GM21367 (cell line): ENCODE measurements around the gene RNF26.

Experiments
- ATAC-seq: cut with Tn5 transposase; IDR thresholded peaks from one replicate; pipeline ENCODE4 v1.9.1; 2021; ENCODE audit not compliant: unreplicated experiment

Gene RNF26

DNA sequence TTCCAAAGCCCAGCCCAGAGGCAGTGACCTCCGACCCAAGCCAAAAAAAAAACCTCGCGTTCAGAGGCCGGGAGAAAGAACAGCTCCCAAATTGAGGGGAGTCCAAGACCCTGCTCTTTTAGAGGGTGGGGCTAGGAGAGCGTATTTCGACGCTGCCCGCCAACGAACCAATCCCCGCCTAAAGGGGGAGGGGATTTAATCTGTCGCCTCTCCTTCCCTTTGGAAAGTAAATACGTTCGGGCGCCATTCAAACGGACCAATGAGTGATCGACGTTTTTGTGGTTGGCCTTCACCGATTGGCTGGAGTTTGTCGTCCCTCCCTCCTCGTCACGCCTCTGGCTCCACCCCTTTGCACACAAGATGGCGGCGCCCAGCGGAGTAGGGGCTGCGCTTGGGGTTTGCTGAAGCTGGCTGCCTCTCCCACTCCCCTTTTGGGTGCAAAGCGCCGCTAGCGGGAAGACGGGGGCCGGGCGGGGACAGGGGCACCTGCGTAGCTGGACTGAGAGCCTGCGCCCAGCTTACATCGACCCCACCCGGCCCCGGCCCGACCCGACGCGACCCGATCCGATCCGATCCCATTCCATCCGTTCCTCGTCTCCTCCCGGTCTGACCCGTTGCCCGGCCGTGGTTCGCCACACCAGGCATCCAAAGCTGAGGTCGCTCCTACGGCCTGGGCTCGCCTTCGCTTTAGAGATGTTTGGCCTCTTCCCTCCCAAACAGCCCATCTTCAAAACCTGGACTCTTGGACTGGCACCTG lies at the start of gene RNF26:
Gene RNF26, plus strand, starts transcription at position 354 of the 757 bp plus-strand sequence. CDS start 596 bp downstream, outside the sequence.
- ATAC-seq = peak; percentile 71

DNA sequence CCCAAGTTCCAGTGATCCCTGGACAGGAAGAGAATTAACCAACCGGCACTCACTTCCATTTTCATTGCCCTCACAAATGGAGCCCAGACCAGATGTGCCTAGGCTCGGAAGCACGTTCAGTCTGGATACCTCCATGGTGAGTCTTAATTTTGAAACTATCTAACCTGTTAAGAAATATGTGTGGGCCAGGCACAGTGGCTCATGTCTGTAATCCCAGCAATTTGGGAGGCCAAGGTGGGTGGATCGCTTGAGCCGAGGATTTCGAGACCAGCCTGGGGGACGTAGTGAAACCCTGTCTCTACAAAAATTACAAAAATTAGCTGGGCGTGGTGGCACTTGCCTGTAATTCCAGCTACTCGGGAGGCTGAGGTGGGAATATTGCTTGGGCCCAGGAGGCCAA lies 48.9 kb upstream of the RNF26 start:
- ATAC-seq = no peak

DNA sequence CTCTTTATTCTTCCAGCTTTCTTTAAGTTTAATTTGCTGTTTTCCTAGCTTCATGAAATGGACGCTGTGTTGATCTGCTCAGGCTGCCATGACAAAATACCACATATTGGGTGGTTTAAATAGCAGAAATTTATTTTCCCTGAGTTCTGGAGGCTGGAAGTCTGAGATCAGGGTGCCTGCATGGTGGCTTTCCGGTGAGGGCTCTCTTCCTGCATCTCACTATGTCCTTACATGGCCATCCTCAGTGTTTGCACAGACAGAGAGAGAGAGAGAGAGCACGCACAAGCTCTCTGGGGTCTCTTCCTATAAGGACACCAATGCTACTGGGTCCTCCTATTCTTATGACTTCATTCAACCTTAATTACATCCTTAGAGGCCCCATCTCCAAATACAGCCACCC lies 46.1 kb upstream of the RNF26 start:
- no peak for ATAC-seq

DNA sequence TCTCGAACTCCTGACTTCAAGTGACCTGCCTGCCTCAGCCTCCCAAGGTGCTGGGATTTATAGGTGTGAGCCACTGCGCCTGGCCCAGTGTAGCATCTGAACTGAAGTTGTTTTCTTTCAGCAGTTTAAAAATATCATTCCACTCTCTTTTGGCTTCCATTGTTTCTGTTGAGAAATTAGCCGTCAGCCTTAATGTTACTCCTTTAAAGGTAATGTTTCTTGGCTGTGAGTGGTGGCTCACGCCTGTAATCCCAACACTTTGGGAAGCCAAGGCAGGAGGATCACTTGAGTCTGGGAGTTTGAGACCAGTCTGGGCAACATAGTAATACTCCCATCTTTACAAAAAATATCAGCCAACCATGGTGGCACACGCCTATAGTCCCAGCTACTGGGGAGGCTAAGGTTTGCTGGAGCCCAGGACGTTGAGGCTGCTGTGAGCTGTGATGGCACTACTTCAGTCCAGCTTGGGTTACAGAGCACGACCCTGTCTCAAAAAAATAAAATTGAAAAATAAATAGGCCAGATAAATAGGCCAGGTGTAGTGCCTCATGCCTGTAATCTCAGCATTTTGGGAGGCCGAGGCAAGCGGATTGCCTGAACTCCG lies 43.3 kb upstream of the RNF26 start:
- ATAC-seq = no peak

DNA sequence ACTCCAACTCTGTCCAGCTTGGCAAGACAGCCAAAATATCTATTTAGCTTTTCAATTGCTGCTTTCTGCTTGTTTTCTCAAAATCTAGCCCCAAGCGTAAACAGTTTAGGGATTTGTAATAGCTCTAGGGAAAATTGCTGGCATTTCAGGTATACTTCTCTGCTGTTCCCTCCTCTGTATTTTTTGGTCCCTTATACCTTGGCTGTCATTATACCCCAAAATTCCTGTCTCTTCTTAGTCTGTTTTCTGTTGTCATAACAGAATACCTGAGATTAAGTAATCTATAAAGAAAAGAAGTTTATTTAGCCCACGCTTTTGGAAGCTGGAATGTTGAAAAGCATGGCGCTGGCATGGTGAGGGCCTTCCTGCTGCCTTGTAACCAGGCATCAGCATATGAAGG lies 40.9 kb upstream of the RNF26 start:
- ATAC-seq = no peak

DNA sequence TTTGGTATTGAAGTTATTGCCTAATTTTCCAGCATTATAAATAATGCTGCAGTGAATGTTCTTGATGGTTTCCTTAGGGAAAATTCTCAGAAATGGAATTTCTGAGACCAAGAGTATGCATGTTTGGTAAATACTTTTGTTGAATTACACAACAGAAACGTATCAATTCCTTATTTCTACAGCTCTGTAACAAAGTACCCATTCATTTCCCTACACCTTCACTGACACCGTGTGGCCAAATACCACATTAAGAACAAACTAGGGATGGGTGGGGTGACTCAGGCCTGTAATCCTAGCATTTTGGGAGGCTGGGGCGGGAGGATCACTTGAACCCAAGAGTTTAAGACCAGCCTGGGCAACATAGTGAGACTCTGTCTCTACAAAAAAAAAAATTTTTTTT lies 39.1 kb upstream of the RNF26 start:
- no peak for ATAC-seq

DNA sequence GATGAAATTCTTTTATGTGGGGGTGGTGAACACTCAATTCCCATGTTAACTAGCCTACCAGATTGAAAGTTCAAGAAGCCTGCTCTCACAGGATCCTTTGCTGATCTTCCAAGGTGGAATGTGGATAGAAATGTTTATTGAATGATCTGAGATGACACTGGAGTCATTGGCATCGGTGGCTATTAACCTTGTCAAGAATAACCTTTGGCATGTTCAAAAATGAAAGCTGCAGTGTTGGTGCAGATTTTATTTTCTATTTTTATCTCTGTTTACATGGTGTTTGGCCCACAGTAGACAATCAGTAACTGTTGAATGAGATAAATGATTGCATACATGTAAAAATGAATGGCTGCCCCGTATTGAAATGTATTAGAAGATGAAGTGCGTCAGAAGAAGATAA lies 36.4 kb upstream of the RNF26 start:
- ATAC-seq = no peak

DNA sequence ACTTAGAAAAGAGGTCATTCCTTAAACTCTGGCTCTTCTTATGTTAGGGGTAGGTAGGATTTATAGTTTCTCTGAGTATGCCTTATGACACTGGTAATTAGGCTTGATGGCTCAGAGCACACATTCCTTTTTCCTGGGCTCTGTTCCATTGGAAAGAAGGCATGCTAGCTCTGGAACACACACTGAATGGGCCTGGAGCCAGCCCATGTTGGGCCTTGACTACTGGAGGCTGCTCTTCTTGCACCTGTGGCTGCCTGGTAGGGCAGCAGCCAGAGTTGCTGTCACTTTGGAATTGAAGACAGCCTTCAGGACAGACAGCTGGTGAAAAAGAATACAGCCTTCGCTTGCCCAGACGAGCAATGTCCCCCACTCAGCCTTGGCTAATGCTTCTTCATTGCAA lies 35.6 kb upstream of the RNF26 start:
- ATAC-seq = no peak

DNA sequence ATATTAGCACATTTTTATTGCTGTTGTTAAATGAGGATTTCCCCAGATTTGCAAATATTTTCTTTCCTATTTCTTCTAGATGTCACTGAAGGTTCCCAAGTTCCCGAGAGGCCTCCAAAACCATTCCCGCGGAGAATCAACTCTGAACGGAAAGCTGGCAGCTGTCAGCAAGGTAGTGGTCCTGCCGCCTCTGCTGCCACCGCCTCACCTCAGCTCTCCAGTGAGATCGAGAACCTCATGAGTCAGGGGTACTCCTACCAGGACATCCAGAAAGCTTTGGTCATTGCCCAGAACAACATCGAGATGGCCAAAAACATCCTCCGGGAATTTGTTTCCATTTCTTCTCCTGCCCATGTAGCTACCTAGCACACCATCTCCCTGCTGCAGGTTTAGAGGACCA lies 34.9 kb upstream of the RNF26 start:
- ATAC-seq = no peak

DNA sequence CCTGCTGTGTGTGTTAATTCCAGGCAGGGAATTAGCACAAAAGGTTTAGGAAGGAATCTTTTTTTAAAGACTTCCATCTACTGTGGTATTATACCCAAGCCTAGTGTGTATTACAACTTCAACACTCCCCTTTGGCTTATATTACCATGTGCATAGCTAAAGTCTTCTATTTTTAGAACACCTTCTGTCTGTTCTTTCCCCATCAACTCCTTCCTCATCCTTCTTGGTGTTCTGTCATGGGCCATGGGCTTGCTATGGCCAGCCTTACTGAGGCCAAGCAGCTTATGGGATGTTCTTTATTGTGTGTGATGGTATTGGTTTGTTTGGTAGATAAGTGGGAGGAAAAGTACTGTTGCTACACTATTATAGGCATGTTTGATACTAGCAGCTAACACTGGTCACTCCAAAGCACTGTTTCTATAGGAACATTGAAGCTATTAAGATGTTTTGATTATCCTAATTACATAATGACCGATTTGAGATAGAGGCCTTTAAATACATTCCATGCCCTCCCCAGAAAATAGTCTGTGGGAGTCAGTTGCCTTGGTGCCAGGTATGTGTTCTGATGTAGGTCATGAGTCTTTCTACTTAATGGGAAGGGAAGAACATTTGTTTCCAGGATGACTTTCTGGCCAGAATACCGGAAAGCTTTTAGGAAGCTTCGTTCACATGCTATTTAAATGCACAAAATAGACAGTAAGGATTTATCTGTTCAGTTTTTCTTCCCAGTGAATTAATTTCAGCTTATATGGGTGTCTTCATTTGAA lies 33.9 kb upstream of the RNF26 start:
- ATAC-seq = no peak

DNA sequence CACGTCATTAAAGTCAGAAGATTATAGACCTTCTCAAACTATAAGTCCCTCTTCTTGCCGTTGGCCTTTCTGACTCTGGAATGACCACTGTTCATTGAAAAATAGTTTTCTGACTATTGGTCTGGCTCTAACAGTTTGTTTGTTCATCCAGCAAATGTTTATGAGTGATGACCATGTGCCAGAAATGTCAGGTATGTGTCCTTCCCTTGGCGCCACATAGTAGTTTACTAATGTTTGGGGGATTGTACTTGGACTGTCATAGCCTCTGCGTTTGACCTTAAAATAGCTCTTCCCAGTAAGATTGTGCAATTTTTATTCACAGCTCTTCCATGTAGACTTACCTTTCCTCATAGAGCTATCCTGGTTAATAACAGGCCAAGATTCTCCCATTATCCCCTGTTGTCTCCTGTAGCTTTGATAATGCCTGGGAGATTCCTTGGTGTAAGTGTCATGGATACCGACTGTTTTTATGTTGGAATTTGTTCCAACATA lies 31.1 kb upstream of the RNF26 start:
- no peak for ATAC-seq

DNA sequence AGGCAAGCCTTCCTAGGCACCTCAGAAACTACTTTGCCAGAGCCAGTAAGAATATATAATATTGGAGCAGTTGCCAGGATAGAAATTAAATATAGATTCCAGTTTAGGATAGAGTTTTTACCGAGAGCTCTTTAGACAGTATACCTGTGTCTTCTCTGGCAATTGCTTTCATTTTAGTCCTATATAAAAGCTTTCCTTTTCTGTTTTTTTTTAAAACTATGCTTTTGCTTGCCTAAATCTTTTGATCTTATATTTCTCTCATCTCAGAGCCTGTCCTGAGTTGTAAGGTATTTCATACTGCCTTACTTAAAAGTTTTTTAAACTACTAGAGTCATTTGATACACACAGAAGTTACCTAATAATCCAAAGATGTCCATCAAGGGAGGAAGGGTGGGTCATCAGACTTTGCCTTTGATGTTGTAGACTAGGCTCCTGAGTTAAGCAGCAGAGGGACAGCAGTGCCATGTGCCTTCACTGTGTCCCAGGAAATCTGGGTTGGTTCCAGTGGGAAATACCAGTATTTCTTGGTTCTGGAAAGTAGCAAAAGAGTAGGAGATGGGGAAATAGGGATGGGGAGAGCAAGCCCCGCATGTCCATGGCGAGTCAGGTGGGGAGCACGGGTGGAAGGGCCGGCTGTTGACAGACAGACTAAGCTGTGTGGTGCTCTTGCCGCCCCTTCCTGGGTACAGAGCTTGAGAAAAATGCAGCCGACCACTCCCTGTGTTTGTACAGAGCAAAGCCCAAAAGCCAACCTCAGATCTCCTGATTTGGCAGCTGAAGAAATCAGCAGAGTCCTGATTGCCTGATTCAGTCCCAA lies 28.6 kb upstream of the RNF26 start:
- ATAC-seq = no peak

DNA sequence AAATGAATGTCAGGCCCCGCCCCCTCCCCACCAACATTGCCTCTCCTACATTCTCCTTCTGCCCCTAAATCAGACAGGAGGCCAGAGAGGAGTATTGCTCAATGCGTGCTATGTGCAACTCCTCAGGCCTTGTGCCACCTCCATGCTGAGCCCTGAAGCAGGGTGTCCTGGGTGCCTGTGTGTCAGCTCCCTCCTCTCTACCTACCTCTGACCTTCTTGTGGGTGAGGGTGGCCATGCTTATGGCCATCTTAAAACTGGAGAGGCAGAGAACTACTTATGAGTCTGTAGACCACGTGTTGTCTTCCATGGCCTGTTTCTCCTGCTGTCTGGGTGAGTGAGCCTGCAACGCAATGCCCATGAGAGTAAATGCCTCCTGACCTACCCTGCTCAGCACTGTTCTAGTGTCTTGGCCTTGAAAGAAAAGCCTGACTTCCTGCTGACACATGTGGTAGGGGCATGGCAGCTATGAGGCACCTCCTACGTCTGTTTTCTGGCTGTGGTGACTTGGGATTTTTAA lies 27.9 kb upstream of the RNF26 start:
- no peak for ATAC-seq

DNA sequence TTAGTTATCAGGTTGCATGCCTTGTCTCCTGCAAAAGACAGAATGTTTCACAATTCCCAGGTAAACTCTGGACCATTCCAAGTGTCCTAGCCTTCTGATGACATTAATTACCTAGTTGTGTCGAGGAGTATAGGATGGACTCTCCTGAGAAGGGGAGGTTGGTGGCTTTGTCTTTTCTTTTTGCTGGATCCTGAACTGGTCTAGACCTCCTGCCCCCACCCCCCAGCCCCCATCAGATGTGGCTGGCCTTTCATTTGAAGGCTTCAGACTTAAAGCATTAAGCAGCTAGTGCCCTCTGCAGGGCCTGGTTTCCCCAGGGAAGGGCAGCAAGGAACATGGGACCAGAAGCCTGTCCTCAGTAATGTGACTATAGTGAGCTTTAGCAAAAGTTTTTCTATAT lies 27.1 kb upstream of the RNF26 start:
- ATAC-seq = no peak

DNA sequence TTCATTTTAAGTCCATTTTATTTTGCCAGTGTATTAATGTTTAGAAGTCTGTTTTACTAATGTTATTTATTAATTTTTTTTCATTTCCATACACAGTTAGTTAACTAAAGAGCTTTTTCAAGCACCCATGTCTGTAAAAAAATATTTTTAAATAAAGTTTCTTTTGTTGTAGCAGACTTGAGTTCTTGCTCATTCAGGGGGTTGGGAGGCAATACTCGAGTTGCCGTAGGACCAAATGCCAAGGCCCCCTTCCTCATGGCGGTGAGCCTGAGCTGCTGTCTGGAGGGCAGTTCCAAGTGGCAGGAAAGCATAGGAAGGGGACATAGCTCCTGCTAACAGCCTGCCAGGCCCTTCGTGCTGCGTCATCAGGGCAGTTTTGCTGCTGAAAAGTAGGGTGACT lies 26.4 kb upstream of the RNF26 start:
- no peak for ATAC-seq

DNA sequence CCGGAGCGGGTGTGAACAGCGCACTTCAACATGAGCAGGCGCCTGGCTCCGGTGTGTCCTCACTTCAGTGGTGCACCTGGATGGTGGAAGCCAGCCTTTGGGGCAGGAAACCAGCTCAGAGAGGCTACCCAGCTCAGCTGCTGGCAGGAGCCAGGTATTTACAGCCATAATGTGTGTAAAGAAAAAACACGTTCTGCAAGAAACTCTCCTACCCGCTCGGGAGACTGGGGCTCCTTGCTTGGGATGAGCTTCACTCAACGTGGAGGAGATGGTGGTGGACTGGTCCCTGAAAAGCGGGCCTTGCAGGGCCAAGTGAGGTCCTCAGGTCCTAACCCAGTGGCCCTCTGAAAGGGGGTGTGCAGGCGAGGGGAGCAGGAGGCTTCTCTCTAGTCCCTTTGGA lies 24.9 kb upstream of the RNF26 start:
- ATAC-seq = no peak

DNA sequence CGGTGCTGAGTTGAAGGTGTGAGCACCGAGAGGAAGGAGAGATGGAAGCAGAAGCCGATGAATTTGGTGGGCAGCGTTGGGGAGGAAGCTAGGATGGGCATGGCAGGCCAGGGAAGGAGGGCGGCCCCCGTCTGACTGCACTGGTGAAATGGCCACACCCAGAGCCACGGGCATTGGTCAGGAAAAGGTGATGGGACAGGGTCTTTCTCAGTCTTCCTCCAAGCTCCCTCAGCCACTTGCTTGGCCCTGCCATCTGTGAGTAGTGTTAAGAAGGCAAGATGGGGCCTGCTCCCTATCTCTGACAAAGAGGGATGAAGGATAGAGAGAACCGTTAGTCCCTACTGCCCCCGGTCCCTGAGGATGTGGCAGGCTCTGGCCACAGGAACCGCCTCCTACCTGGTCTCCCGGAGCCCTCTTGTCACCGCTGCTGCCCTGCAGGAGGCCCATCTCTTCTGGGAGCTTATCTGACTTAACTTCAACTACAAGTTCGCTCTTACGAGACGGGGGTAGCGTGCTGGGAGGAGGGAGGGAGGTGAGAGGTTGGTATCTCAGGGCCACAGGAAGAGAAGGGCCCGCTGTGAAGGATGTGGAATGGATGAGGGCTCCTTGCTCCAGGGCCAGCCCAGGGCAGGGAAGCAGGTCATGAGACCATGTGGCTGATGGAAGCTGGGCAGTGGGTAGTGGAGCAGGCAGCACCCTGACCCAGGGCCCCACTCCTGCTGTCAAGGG lies 24.2 kb upstream of the RNF26 start:
- ATAC-seq = no peak

DNA sequence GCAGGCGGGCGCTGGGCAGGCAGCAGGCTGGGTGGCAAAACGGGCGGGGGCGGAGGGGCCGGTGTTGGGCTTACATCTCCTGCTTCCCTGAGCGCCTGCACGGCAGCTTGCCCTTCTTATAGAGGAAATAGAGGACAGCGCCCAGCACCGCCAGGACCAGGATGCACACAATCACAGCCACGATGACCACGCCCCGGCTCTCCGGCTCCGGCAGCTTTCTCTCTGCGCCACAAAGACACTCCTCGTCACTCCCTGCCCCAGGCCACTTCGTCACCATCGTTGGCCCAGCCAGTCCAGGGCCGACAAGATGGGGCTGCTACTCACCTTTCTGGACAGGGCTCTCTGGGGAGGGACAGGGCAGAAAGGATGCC lies 23.7 kb upstream of the RNF26 start:
- no peak for ATAC-seq

DNA sequence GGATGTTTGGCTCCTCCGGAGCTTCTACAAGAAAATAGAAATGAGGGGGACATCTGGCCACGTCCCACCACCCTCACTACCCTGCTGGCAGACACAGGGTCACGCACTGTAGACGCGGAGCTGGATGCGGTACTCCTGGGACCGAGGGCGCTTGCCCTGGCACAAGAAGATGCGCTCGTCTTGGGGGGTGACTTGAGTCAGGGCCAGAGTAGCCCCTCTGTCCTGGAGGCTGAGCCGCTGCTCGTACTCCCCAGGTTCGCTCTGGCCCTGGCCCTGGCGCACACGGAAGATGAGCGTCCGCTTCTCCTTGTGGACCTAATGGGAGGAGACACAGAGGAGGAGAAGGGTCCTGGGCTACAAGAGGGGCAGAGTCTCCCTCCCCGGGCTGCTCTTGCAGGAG lies 19.6 kb upstream of the RNF26 start:
- no peak for ATAC-seq
